GM18502 (cell line): ENCODE results near the gene PHOX2B.
"Not testable (repeated sequence)": the region's sequence is repeated elsewhere in the genome, so short reads cannot be mapped to it uniquely, and the experiment has no call there.

ENCODE experiments used
- ATAC-seq: cut with Tn5 transposase; IDR thresholded peaks from one replicate; pipeline ENCODE4 v1.9.1; 2021; ENCODE audit warnings: mild to moderate bottlenecking; ENCODE audit not compliant: unreplicated experiment, poor library complexity

Gene PHOX2B

GRCh38 chr4:41714364-41715000, 34.0 kb downstream of the PHOX2B start:
- no peak for ATAC-seq

GRCh38 chr4:41713768-41714167, 34.8 kb downstream of the PHOX2B start:
- no peak for ATAC-seq

- no peak for ATAC-seq
Observed at GRCh38 chr4:41712425-41712824, 36.1 kb downstream of the PHOX2B start.

GRCh38 chr4:41711654-41712053, 36.9 kb downstream of the PHOX2B start:
- ATAC-seq: not testable (repeated sequence)

- no peak for ATAC-seq
Observed at GRCh38 chr4:41709844-41710481, 38.6 kb downstream of the PHOX2B start.

GRCh38 chr4:41703785-41704184, 44.7 kb downstream of the PHOX2B start:
- no peak for ATAC-seq

- no peak for ATAC-seq
Observed at GRCh38 chr4:41702770-41703169, 45.8 kb downstream of the PHOX2B start.

- ATAC-seq: no peak
Observed at GRCh38 chr4:41701983-41702382, 46.5 kb downstream of the PHOX2B start.

- no peak for ATAC-seq
Observed at GRCh38 chr4:41696763-41697162, 51.8 kb downstream of the PHOX2B start.

GRCh38 chr4:41696131-41696530, 52.4 kb downstream of the PHOX2B start:
- no peak for ATAC-seq
